A549 (cell line): Measurements from ENCODE around the gene IL36B. TPM values are rescaled to one million over a fixed set of nuclear protein-coding genes. Genes with fewer than 3 reads are reported as not detected.

Source experiments
- ATAC-seq, 2 experiments: fragments of 200-7000 bp in 1 of 2; fragments of >200 bp in 1 of 2; cut with Nextera tagmentation in 1 of 2; cut with Tn5 transposase in 1 of 2; 3 replicates each; pipeline versions ENCODE4 v1.8.0 to v1.9.1; 2018 to 2020; ENCODE audit warnings: mild to moderate bottlenecking in 1 of 2, moderate library complexity in 1 of 2
- CTCF ChIA-PET: fragments of 300-600 bp; sonication (Branson Sonifier 250); formaldehyde crosslinking; extraction: SDS; loops from one replicate; lab custom pipeline; 2021; ENCODE audit warnings: antibody characterized with exemption, inconsistent platforms; lab: Yijun Ruan, JAX
- POLR2A ChIA-PET: fragments of 350-600 bp; formaldehyde crosslinking; extraction: SDS; loops from one replicate; lab custom pipeline; 2021; ENCODE audit warnings: antibody characterized with exemption, inconsistent platforms; lab: Yijun Ruan, JAX
- DNase-seq, 2 experiments: peaks; one replicate each; pipeline versions ENCODE4 v3.0.0 to v3.0.0-alpha.2; 2011 to 2016; ENCODE audit warnings: low read depth in 1 of 2, low spot score in 1 of 2
- FAIRE-seq: peaks from 2 replicates; lab custom pipeline; 2011; peaks lifted over from hg19 to GRCh38; lab: Jason Lieb, UNC
- H3K27ac ChIP-seq, 2 experiments: fragments of >200 bp; sonication (Bioruptor Twin); formaldehyde crosslinking; 3 replicates each; pipeline ENCODE4 v1.5.1; 2016 to 2017
- H3K4me1 ChIP-seq: fragments of >200 bp; sonication (Bioruptor Twin); formaldehyde crosslinking; 3 replicates; pipeline ENCODE4 v1.6.1; 2016
- H3K4me2 ChIP-seq: fragments of >200 bp; sonication (Bioruptor Twin); formaldehyde crosslinking; 3 replicates; pipeline ENCODE4 v1.6.1; 2016
- H3K4me3 ChIP-seq: fragments of >200 bp; sonication (Bioruptor Twin); formaldehyde crosslinking; 3 replicates; pipeline ENCODE4 v1.5.1; 2016
- H3K9me3 ChIP-seq: fragments of >200 bp; sonication (Bioruptor Twin); formaldehyde crosslinking; 3 replicates; pipeline ENCODE4 v1.6.1; 2016
- CBX2 ChIP-seq: fragments of 200-600 bp; sonication (generic); IDR thresholded peaks from 2 replicates; pipeline ENCODE4 v1.6.1; 2016; ENCODE audit warnings: low read depth, mild to moderate bottlenecking, borderline replicate concordance
- CBX8 ChIP-seq: fragments of 200-600 bp; sonication (generic); IDR thresholded peaks from 2 replicates; pipeline ENCODE4 v1.6.1; 2016
- CEBPB ChIP-seq, 2 experiments: fragments of >200 bp in 1 of 2; sonication (Bioruptor Twin) in 1 of 2; formaldehyde crosslinking in 1 of 2; IDR thresholded peaks; 2 replicates each; pipeline ENCODE4 v1.6.1; 2012 to 2016
- EHF ChIP-seq: fragments of 250-450 bp; sonication (Bioruptor Pico); IDR thresholded peaks from 2 replicates; pipeline ENCODE4 v1.5.0; 2020; ENCODE audit warnings: mild to moderate bottlenecking
- ELK1 ChIP-seq: fragments of 150-350 bp; IDR thresholded peaks from 2 replicates; pipeline ENCODE4 v1.6.1; 2014; ENCODE audit warnings: low read depth, mild to moderate bottlenecking, low read length
- EP300 ChIP-seq, 2 experiments: fragments of >200 bp; sonication (Bioruptor Twin); formaldehyde crosslinking; IDR thresholded peaks; 2 replicates in 1 of 2; 3 replicates in 1 of 2; pipeline ENCODE4 v1.6.1; 2016 to 2017
- ESRRA ChIP-seq: fragments of 150-350 bp; IDR thresholded peaks from 2 replicates; pipeline ENCODE4 v1.6.1; 2014; ENCODE audit warnings: mild to moderate bottlenecking, low read length, borderline replicate concordance
- FOSB ChIP-seq: fragments of 250-450 bp; sonication (Bioruptor Pico); IDR thresholded peaks from 2 replicates; pipeline ENCODE4 v1.5.0; 2020; ENCODE audit warnings: mild to moderate bottlenecking, moderate library complexity
- HDAC2 ChIP-seq: fragments of 200-600 bp; sonication (generic); IDR thresholded peaks from 2 replicates; pipeline ENCODE4 v1.6.1; 2016
- HOXB13 ChIP-seq: fragments of 250-450 bp; sonication (Bioruptor Pico); IDR thresholded peaks from 2 replicates; pipeline ENCODE4 v1.5.0; 2020; ENCODE audit warnings: low read depth, mild to moderate bottlenecking, moderate library complexity
- JUN ChIP-seq, 2 experiments: fragments of >200 bp; sonication (Bioruptor Twin); formaldehyde crosslinking; IDR thresholded peaks; 2 replicates in 1 of 2; 3 replicates in 1 of 2; pipeline ENCODE4 v1.6.1; 2016 to 2017
- JUNB ChIP-seq: fragments of >200 bp; sonication (Bioruptor Twin); formaldehyde crosslinking; IDR thresholded peaks from 2 replicates; pipeline ENCODE4 v1.6.1; 2016
- KDM1A ChIP-seq: fragments of 200-600 bp; sonication (generic); IDR thresholded peaks from 2 replicates; pipeline ENCODE4 v1.6.1; 2016; ENCODE audit warnings: low read depth, mild to moderate bottlenecking
- MAZ ChIP-seq: fragments of 150-350 bp; IDR thresholded peaks from 2 replicates; pipeline ENCODE4 v1.6.1; 2014; ENCODE audit warnings: antibody characterized with exemption, low read depth, low read length, borderline replicate concordance
- MYC ChIP-seq: IDR thresholded peaks from 2 replicates; pipeline ENCODE4 v1.6.1; 2012; ENCODE audit warnings: mild to moderate bottlenecking, inconsistent platforms, low read length, improper control_type of control experiment, borderline replicate concordance
- NFE2L2 ChIP-seq: fragments of 150-350 bp; conservative IDR thresholded peaks from 2 replicates; pipeline ENCODE4 v1.6.1; 2014; ENCODE audit warnings: low read length
- NPAS2 ChIP-seq: fragments of 250-450 bp; sonication (Bioruptor Pico); IDR thresholded peaks from 2 replicates; pipeline ENCODE4 v1.8.0; 2022; ENCODE audit warnings: mild to moderate bottlenecking, moderate library complexity, borderline replicate concordance
- PBX3 ChIP-seq: IDR thresholded peaks from 2 replicates; pipeline ENCODE4 v1.6.1; 2012
- RAD21 ChIP-seq, 2 experiments: fragments of >200 bp in 1 of 2; sonication (Bioruptor Twin) in 1 of 2; formaldehyde crosslinking in 1 of 2; IDR thresholded peaks in 1 of 2; conservative IDR thresholded peaks in 1 of 2; 2 replicates in 1 of 2; 3 replicates in 1 of 2; pipeline ENCODE4 v1.6.1; 2012 to 2018; ENCODE audit warnings: inconsistent platforms in 1 of 2
- RARB ChIP-seq: fragments of 250-450 bp; sonication (Bioruptor Pico); IDR thresholded peaks from 2 replicates; pipeline ENCODE4 v1.8.0; 2021; ENCODE audit warnings: mild to moderate bottlenecking, moderate library complexity
- REST ChIP-seq: fragments of 200-600 bp; sonication (generic); IDR thresholded peaks from 2 replicates; pipeline ENCODE4 v1.6.1; 2016; ENCODE audit warnings: antibody characterized with exemption, mild to moderate bottlenecking, moderate library complexity
- RFX5 ChIP-seq: fragments of 450-650 bp; IDR thresholded peaks from 2 replicates; pipeline ENCODE4 v1.7.1; 2014; ENCODE audit warnings: antibody characterized with exemption, mild to moderate bottlenecking, moderate library complexity
- RNF2 ChIP-seq: fragments of 200-600 bp; sonication (generic); IDR thresholded peaks from 2 replicates; pipeline ENCODE4 v1.6.1; 2016; ENCODE audit warnings: low read depth, mild to moderate bottlenecking, antibody characterized with exemption, moderate library complexity, borderline replicate concordance
- SMC3 ChIP-seq: fragments of >200 bp; sonication (Bioruptor Twin); formaldehyde crosslinking; IDR thresholded peaks from 3 replicates; pipeline ENCODE4 v1.6.1; 2018; ENCODE audit warnings: inconsistent platforms
- SREBF2 ChIP-seq: fragments of 450-650 bp; IDR thresholded peaks from 2 replicates; pipeline ENCODE4 v1.6.1; 2014; ENCODE audit warnings: mild to moderate bottlenecking, moderate library complexity
- TFCP2L1 ChIP-seq: fragments of 250-450 bp; sonication (Bioruptor Pico); IDR thresholded peaks from 2 replicates; pipeline ENCODE4 v1.5.0; 2021; ENCODE audit warnings: mild to moderate bottlenecking
- ZC3H11A ChIP-seq: fragments of 450-650 bp; IDR thresholded peaks from 2 replicates; pipeline ENCODE4 v1.6.1; 2014; ENCODE audit warnings: antibody characterized with exemption, mild to moderate bottlenecking
- ZFP36 ChIP-seq: fragments of 450-650 bp; IDR thresholded peaks from 2 replicates; pipeline ENCODE4 v1.6.1; 2014; ENCODE audit warnings: borderline replicate concordance; ENCODE audit not compliant: partially characterized antibody
- ZSCAN20 ChIP-seq: fragments of 250-450 bp; sonication (Bioruptor Pico); IDR thresholded peaks from 2 replicates; pipeline ENCODE4 v1.8.0; 2022; ENCODE audit warnings: mild to moderate bottlenecking, moderate library complexity
- WGBS: methylation state at CpG from one replicate; pipeline ENCODE4 v1.1.6; 2017; ENCODE audit errors: missing lambda C conversion rate; 5-methylcytosine and 5-hydroxymethylcytosine counted together
- polyA plus RNA-seq, 4 experiments: library from polyadenylated mRNA; depleted of rRNA in 3 of 4; stranded (reverse); fragments of >200 nt; fragmentation: RNase III in 1 of 4; extraction: RNeasy Plus Mini Kit Qiagen cat#74134 plus additional on column Dnase treatment in 1 of 4; gene quantifications; 2 replicates in 3 of 4; 3 replicates in 1 of 4; pipeline ENCODE4 v1.2.3, GENCODE V29; 2011 to 2017
- TF ChIP-seq, protein P1 (sequence below): IDR thresholded peaks from 2 replicates; pipeline ENCODE4 v1.6.1; 2012; ENCODE audit warnings: low read depth, borderline replicate concordance

The IL36B gene
- polyA plus RNA-seq, 2 of the 4 experiments (the other 2 are of a cell fraction): not detected

- no peak for DNase-seq
- H3K9me3 ChIP-seq: 0 out of 3 replicates have a peak, but pooled peaks cover 2% of the 10 kb centered on the region
- ATAC-seq: no peak
- H3K4me2 ChIP-seq: no peak overlapping the region
- 94% methylated on average over 1 of the region's 1 CpG for WGBS
- POLR2A ChIA-PET: no interaction called here
- no peak for TF ChIP-seq ZSCAN20
- no peak for TF ChIP-seq RNF2
- TF ChIP-seq EP300 (IDR thresholded peaks at IDR 0.05): no peak
- no peak for TF ChIP-seq CBX2
- no peak for TF ChIP-seq ELK1
- no peak for TF ChIP-seq JUN (IDR thresholded peaks at IDR 0.05)
- TF ChIP-seq NPAS2 (CRISPR knock-in tag): no peak
- no peak for TF ChIP-seq ESRRA
- TF ChIP-seq SREBF2: no peak
- TF ChIP-seq REST: no peak
- no peak for TF ChIP-seq MAZ
- no peak for TF ChIP-seq RFX5
- TF ChIP-seq, protein P1, sequence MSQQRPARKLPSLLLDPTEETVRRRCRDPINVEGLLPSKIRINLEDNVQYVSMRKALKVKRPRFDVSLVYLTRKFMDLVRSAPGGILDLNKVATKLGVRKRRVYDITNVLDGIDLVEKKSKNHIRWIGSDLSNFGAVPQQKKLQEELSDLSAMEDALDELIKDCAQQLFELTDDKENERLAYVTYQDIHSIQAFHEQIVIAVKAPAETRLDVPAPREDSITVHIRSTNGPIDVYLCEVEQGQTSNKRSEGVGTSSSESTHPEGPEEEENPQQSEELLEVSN: no peak
- no peak for TF ChIP-seq RARB
- TF ChIP-seq TFCP2L1 (CRISPR knock-in tag): no peak
- TF ChIP-seq JUNB: no peak
- TF ChIP-seq ZFP36: no peak
- TF ChIP-seq KDM1A: no peak
- TF ChIP-seq SMC3: no peak
- TF ChIP-seq CEBPB (IDR thresholded peaks at IDR 0.05): no peak
- H3K27ac ChIP-seq: no peak overlapping the region
- no peak overlapping the region for H3K4me3 ChIP-seq
- FAIRE-seq: no peak
- CTCF ChIA-PET: interaction anchor here (3.9 kb wide), 1 partner anchor 9 kb away, joined by 21 read pairs; no protein-coding TSS in a partner anchor
- H3K4me1 ChIP-seq: peaks cover 7% of the 10 kb centered on the region; the same call in 1 of the 3 replicates
Observed at GRCh38 chr2:113070606-113070975, 17.9 kb upstream of the IL36B start.

DNA sequence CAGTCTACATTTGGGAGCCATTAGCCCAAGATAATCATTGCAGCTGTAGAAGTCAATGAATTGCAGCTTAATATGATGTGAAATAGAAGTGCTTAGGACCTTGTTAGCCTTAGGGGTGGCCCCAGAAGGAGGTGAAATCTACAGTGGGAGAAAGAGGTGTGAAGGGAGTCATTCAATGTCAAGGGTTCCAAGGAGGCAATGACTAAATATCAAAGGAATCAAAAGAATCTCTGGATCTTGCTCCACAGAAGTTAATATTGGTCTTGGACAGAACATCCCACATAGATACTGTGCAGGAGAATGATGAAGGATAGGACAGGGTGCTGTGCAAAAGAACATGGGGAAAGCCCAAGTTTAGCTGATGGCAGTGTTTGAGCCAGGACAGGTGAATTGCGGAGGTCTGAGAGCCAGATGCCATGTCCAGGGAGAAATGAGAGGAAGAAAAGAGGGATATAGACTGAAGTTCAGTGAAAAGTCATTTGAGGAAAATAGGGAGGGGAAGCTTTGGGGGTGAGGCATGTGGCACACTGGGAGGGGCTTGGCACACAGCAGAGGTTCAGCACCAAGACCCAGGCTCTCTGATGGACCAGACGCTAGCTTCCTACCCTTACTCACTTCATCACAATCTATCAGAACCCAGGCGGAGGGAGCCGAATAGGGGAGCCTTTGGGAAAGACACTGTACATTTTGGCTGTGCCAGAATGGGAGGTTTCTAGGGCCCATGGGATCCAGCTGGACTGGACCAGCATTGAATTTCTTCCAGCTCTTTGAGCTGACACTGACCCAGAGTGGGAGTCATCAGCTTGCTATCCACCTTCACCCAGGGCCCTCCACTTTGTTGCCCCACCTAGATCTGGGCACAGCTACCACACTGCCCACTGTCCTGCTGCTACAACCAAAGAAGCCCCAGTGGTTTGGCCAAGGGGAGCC, 17.3 kb upstream of the IL36B start:
- Histone ChIP-seq H3K4me2 (0 out of 3 replicates have a peak overlapping the region, but pooled peaks have one; percentile 20), H3K4me3 (no peak overlapping the region), H3K9me3 (0 out of 3 replicates have a peak, but pooled peaks cover 7% of the 10 kb centered on the region), H3K27ac (no peak overlapping the region; a peak in 1 of 6 replicates), H3K4me1 (peaks cover 7% of the 10 kb centered on the region; the same call in 1 of the 3 replicates)
- FAIRE-seq (no peak), ATAC-seq (no peak; a peak in 2 of 6 replicates), DNase-seq (no peak)
- CTCF ChIA-PET: interaction anchor here (0.6 to 3.9 kb wide), 2 partner anchors 10 to 32 kb away, joined by 3 to 21 read pairs; no protein-coding TSS in a partner anchor
- POLR2A ChIA-PET: no interaction called here
- TF ChIP-seq PBX3 (no peak), JUNB (no peak), ZC3H11A (no peak), NPAS2 (CRISPR knock-in tag) (no peak), CBX2 (no peak), RAD21 (conservative IDR thresholded peaks at IDR 0.05 in 1 of 2, IDR thresholded peaks at IDR 0.05 in 1 of 2) (no peak), CEBPB (IDR thresholded peaks at IDR 0.05) (no peak), CBX8 (no peak), NFE2L2 (no peak), HDAC2 (no peak), ZFP36 (no peak), RNF2 (no peak), RARB (no peak), FOSB (CRISPR knock-in tag) (no peak), EP300 (IDR thresholded peaks at IDR 0.05) (no peak), HOXB13 (CRISPR knock-in tag) (no peak), EHF (CRISPR knock-in tag) (no peak), MYC (no peak)
- WGBS: 65% methylated on average over 4 of the region's 4 CpGs
